CD8-positive, alpha-beta memory T cell (primary cell): Measurements from ENCODE around the gene SLCO1C1. TPM values are rescaled to one million over a fixed set of nuclear protein-coding genes. Genes with fewer than 3 reads are reported as not detected.
"Not testable (repeated sequence)": the region's sequence is repeated elsewhere in the genome, so short reads cannot be mapped to it uniquely, and the experiment has no call there.

ENCODE experiments used
- CTCF ChIA-PET: fragments of 350-600 bp; sonication (Branson Sonifier 250); formaldehyde crosslinking; loops from one replicate; lab custom pipeline; 2021; ENCODE audit warnings: antibody characterized with exemption; lab: Charles Lee
- POLR2A ChIA-PET: fragments of 350-600 bp; sonication (Branson Sonifier 250); formaldehyde crosslinking; loops from one replicate; lab custom pipeline; 2021; ENCODE audit warnings: antibody characterized with exemption; lab: Charles Lee
- DNase-seq, 5 donors: peaks; one replicate each; pipeline versions ENCODE4 v3.0.0 to v3.0.0-alpha.2; 2020 to 2022; ENCODE audit warnings: mixed read lengths in 1 of 5
- H3K27ac ChIP-seq: one replicate; pipeline ENCODE4 v1.7.0; 2013; ENCODE audit warnings: low read depth, mild to moderate bottlenecking, low read length, moderate library complexity
- H3K27me3 ChIP-seq: 2 replicates; pipeline ENCODE4 v1.7.0; 2013; ENCODE audit warnings: low read length, mild to moderate bottlenecking; ENCODE audit not compliant: insufficient read depth, poor library complexity, severe bottlenecking
- H3K36me3 ChIP-seq: 2 replicates; pipeline ENCODE4 v1.7.0; 2013; ENCODE audit warnings: mild to moderate bottlenecking, low read length, moderate library complexity; ENCODE audit not compliant: insufficient read depth
- H3K4me1 ChIP-seq: 2 replicates; pipeline ENCODE4 v1.7.0; 2013; ENCODE audit warnings: mild to moderate bottlenecking, low read length, moderate library complexity; ENCODE audit not compliant: insufficient read depth
- H3K4me3 ChIP-seq: 2 replicates; pipeline ENCODE4 v1.7.0; 2013; ENCODE audit warnings: mild to moderate bottlenecking, low read length
- H3K9me3 ChIP-seq: 2 replicates; pipeline ENCODE4 v1.7.0; 2013; ENCODE audit warnings: mild to moderate bottlenecking, low read length
- H3K27ac Mint-ChIP-seq, 8 donors: one replicate each; pipeline ENCODE4 v1.8.0; 2020 to 2021; ENCODE audit warnings: mixed read lengths in 8 of 8, mild to moderate bottlenecking in 6 of 8, inconsistent platforms in 3 of 8, moderate library complexity in 3 of 8
- H3K27me3 Mint-ChIP-seq, 2 donors: one replicate each; pipeline ENCODE4 v1.8.0; 2020 to 2021; ENCODE audit warnings: mixed read lengths in 2 of 2, mild to moderate bottlenecking in 1 of 2, moderate library complexity in 1 of 2
- H3K36me3 Mint-ChIP-seq, 3 donors: one replicate each; pipeline ENCODE4 v1.8.0; 2020 to 2021; ENCODE audit warnings: mixed read lengths in 3 of 3, inconsistent platforms in 1 of 3, mild to moderate bottlenecking in 1 of 3
- H3K4me1 Mint-ChIP-seq, 3 donors: one replicate each; pipeline ENCODE4 v1.8.0; 2020 to 2021; ENCODE audit warnings: mixed read lengths in 3 of 3, inconsistent platforms in 1 of 3, mild to moderate bottlenecking in 1 of 3
- H3K4me3 Mint-ChIP-seq, 7 donors: one replicate each; pipeline ENCODE4 v1.8.0; 2020 to 2021; ENCODE audit warnings: mixed read lengths in 7 of 7, mild to moderate bottlenecking in 6 of 7, moderate library complexity in 4 of 7, inconsistent platforms in 2 of 7
- H3K9me3 Mint-ChIP-seq, 5 donors: one replicate each; pipeline ENCODE4 v1.8.0; 2020 to 2022; ENCODE audit warnings: mixed read lengths in 5 of 5, mild to moderate bottlenecking in 3 of 5, moderate library complexity in 2 of 5, inconsistent platforms in 1 of 5
- polyA plus RNA-seq: library from polyadenylated mRNA; unstranded; fragments of 300-500 nt; fragmentation: Illumina TruSeq; gene quantifications from one replicate; pipeline ENCODE4 v1.2.3, GENCODE V29; 2021
- total RNA-seq, 2 experiments: library from RNA; stranded (reverse); gene quantifications; one replicate each; pipeline ENCODE4 v1.2.3, GENCODE V29; 2021

Gene SLCO1C1
- total and polyA plus RNA-seq, 3 experiments from 2014 or later = not detected

- POLR2A ChIA-PET = no interaction called here
- DNase-seq = no peak
- no peaks in the 10 kb centered on the region for H3K9me3 ChIP-seq
Measured at GRCh38 chr12:20748198-20748597, 53.1 kb downstream of the SLCO1C1 start.

GRCh38 chr12:20751046-20751445 is 55.9 kb downstream of the SLCO1C1 start:
- no peaks in the 10 kb centered on the region for H3K27me3 ChIP-seq
- no peak for DNase-seq
- Mint-ChIP-seq H3K36me3 (no peaks in the 10 kb centered on the region), H3K4me1 (no peaks in the 10 kb centered on the region), H3K9me3 (peaks cover 0 to 7% (median 0%) of the 10 kb centered on the region in 5 donors), H3K27ac (no peak overlapping the region), H3K4me3 (no peak overlapping the region), H3K27me3 (no peaks in the 10 kb centered on the region)
- H3K4me3 ChIP-seq = no peak overlapping the region
- no peaks in the 10 kb centered on the region for H3K4me1 ChIP-seq
- ChIA-PET POLR2A (no interaction called here), CTCF (no interaction called here)
- H3K27ac ChIP-seq = no peak overlapping the region
- H3K36me3 ChIP-seq = no peaks in the 10 kb centered on the region
- H3K9me3 ChIP-seq = no peaks in the 10 kb centered on the region

More at GRCh38 chr12:20748198-20748597, 53.1 kb downstream of the SLCO1C1 start:
- Histone ChIP-seq H3K4me3 (no peak overlapping the region), H3K4me1 (no peaks in the 10 kb centered on the region), H3K27me3 (no peaks in the 10 kb centered on the region), H3K36me3 (no peaks in the 10 kb centered on the region), H3K27ac (no peak overlapping the region)
- H3K36me3 Mint-ChIP-seq = no peaks in the 10 kb centered on the region
- no peak overlapping the region for H3K27ac Mint-ChIP-seq
- CTCF ChIA-PET = no interaction called here
- H3K4me3 Mint-ChIP-seq = no peak overlapping the region
- no peaks in the 10 kb centered on the region for H3K4me1 Mint-ChIP-seq
- no peaks in the 10 kb centered on the region for H3K27me3 Mint-ChIP-seq
- peaks cover 0 to 7% (median 0%) of the 10 kb centered on the region in 5 donors for H3K9me3 Mint-ChIP-seq

GRCh38 chr12:20777420-20777819 is 82.3 kb downstream of the SLCO1C1 start:
- no peaks in the 10 kb centered on the region for H3K36me3 ChIP-seq
- no peak overlapping the region for H3K27ac Mint-ChIP-seq
- H3K27me3 ChIP-seq = no peaks in the 10 kb centered on the region
- H3K27ac ChIP-seq = no peak overlapping the region
- H3K4me1 ChIP-seq = no peaks in the 10 kb centered on the region
- H3K4me3 ChIP-seq = no peak overlapping the region
- H3K36me3 Mint-ChIP-seq = no peaks in the 10 kb centered on the region
- ChIA-PET CTCF (no interaction called here), POLR2A (no interaction called here)
- no peak for DNase-seq
- no peaks in the 10 kb centered on the region for H3K9me3 ChIP-seq
- no peak overlapping the region for H3K4me3 Mint-ChIP-seq
- no peaks in the 10 kb centered on the region for H3K27me3 Mint-ChIP-seq
- no peaks in the 10 kb centered on the region for H3K4me1 Mint-ChIP-seq
- peaks cover 0 to 6% (median 3%) of the 10 kb centered on the region in 5 donors for H3K9me3 Mint-ChIP-seq

- peaks cover 0 to 6% (median 3%) of the 10 kb centered on the region in 5 donors for H3K9me3 Mint-ChIP-seq
- Histone ChIP-seq H3K36me3 (no peaks in the 10 kb centered on the region), H3K27ac (no peak overlapping the region), H3K27me3 (no peaks in the 10 kb centered on the region), H3K4me3 (no peak overlapping the region), H3K9me3 (no peaks in the 10 kb centered on the region), H3K4me1 (no peaks in the 10 kb centered on the region)
- H3K36me3 Mint-ChIP-seq = no peaks in the 10 kb centered on the region
- CTCF ChIA-PET = no interaction called here
- H3K4me1 Mint-ChIP-seq = no peaks in the 10 kb centered on the region
- no peak for DNase-seq
- H3K27ac Mint-ChIP-seq = no peak overlapping the region
- POLR2A ChIA-PET = no interaction called here
- no peak overlapping the region for H3K4me3 Mint-ChIP-seq
- H3K27me3 Mint-ChIP-seq = no peaks in the 10 kb centered on the region
Measured at GRCh38 chr12:20778969-20779368, 83.8 kb downstream of the SLCO1C1 start.

- H3K27me3 ChIP-seq, H3K4me3 ChIP-seq, POLR2A ChIA-PET, DNase-seq, CTCF ChIA-PET, H3K36me3 ChIP-seq, H3K4me3 Mint-ChIP-seq, H3K27me3 Mint-ChIP-seq, H3K27ac ChIP-seq, H3K4me1 Mint-ChIP-seq, H3K9me3 Mint-ChIP-seq, H3K9me3 ChIP-seq, H3K27ac Mint-ChIP-seq, H3K4me1 ChIP-seq, H3K36me3 Mint-ChIP-seq: not testable (repeated sequence)
Measured at GRCh38 chr12:20779971-20780370, 84.8 kb downstream of the SLCO1C1 start.

GRCh38 chr12:20783796-20784357 is 88.7 kb downstream of the SLCO1C1 start:
- H3K9me3 ChIP-seq, POLR2A ChIA-PET: not testable (repeated sequence)

GRCh38 chr12:20792971-20793370 is 97.8 kb downstream of the SLCO1C1 start:
- no peak overlapping the region for H3K4me3 ChIP-seq
- Mint-ChIP-seq H3K9me3 (peaks cover 0 to 7% (median 3%) of the 10 kb centered on the region in 5 donors), H3K36me3 (no peaks in the 10 kb centered on the region), H3K27ac (no peak overlapping the region), H3K27me3 (no peaks in the 10 kb centered on the region), H3K4me3 (no peak overlapping the region), H3K4me1 (no peaks in the 10 kb centered on the region)
- H3K27ac ChIP-seq = no peak overlapping the region
- H3K4me1 ChIP-seq = no peaks in the 10 kb centered on the region
- DNase-seq = no peak
- POLR2A ChIA-PET = no interaction called here
- CTCF ChIA-PET = no interaction called here
- no peaks in the 10 kb centered on the region for H3K9me3 ChIP-seq
- no peaks in the 10 kb centered on the region for H3K27me3 ChIP-seq
- no peaks in the 10 kb centered on the region for H3K36me3 ChIP-seq

More at GRCh38 chr12:20783796-20784357, 88.7 kb downstream of the SLCO1C1 start:
- H3K4me3 Mint-ChIP-seq, H3K4me1 ChIP-seq, H3K9me3 Mint-ChIP-seq, DNase-seq, H3K36me3 Mint-ChIP-seq, H3K4me1 Mint-ChIP-seq, H3K27ac Mint-ChIP-seq, H3K27me3 ChIP-seq, H3K4me3 ChIP-seq, H3K27me3 Mint-ChIP-seq, H3K27ac ChIP-seq, CTCF ChIA-PET, H3K36me3 ChIP-seq: not testable (repeated sequence)

- no peak overlapping the region for H3K4me3 ChIP-seq
- peaks cover 0 to 2% (median 0%) of the 10 kb centered on the region in 5 donors for H3K9me3 Mint-ChIP-seq
- no peaks in the 10 kb centered on the region for H3K27me3 Mint-ChIP-seq
- no peaks in the 10 kb centered on the region for H3K4me1 Mint-ChIP-seq
- no peak for DNase-seq
- no peak overlapping the region for H3K27ac ChIP-seq
- ChIA-PET POLR2A (no interaction called here), CTCF (no interaction called here)
- H3K9me3 ChIP-seq = no peaks in the 10 kb centered on the region
- H3K4me3 Mint-ChIP-seq = no peak overlapping the region
- no peaks in the 10 kb centered on the region for H3K27me3 ChIP-seq
- no peaks in the 10 kb centered on the region for H3K36me3 ChIP-seq
- no peaks in the 10 kb centered on the region for H3K4me1 ChIP-seq
- no peaks in the 10 kb centered on the region for H3K36me3 Mint-ChIP-seq
- no peak overlapping the region for H3K27ac Mint-ChIP-seq
Measured at GRCh38 chr12:20798554-20798953, 103.4 kb downstream of the SLCO1C1 start.
